22Rv1 (cell line): Measurements from ENCODE around the gene SFI1.
"Not testable (repeated sequence)": the region's sequence is repeated elsewhere in the genome, so short reads cannot be mapped to it uniquely, and the experiment has no call there.

Experiments
- H3K27ac ChIP-seq: fragments of 450-650 bp; 2 replicates; pipeline ENCODE4 v1.5.1; 2017
- ZFX ChIP-seq: fragments of 450-650 bp; IDR thresholded peaks from 2 replicates; pipeline ENCODE4 v1.6.1; 2017; ENCODE audit warnings: antibody characterized with exemption, borderline replicate concordance
- TF ChIP-seq, protein P1 (sequence below): fragments of 450-650 bp; IDR thresholded peaks from 2 replicates; pipeline ENCODE4 v1.5.1; 2017; ENCODE audit warnings: mild to moderate bottlenecking

SFI1 gene

DNA sequence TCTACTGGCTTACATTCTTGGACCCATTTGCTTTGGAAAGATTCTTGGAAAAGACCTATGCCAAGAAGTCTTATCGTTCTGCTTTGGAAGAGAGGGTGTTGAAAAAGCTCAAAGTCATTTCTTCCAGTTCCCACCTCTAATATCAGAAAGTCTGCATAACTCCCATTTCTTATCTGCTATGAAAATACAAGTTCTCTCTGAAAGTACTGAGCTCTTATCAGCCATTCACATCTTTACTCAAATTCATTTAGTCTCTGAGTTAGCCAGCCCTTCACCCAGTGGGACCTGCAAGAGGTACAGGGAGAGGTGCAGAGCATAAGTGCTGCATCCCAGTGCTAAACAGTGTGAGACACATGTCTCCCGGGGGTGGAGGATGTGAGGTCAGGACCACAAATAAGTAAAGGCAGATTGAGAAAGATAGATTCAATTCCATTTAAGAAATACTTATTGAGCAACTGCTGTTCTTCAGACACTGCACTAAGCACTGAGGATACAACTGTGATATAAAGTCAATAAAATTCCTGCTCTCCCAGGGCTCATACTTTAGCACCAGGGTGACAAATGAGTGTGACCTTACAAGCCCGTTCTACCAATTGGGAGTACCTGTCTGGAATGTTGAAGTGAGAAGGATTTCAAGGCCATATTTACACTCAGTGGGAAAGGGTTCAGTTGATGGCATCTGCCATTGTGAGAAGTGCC is 89.0 kb downstream of the SFI1 start:
- H3K27ac ChIP-seq: peak overlapping the region; percentile 60
- no peak for TF ChIP-seq ZFX
- TF ChIP-seq, protein P1, sequence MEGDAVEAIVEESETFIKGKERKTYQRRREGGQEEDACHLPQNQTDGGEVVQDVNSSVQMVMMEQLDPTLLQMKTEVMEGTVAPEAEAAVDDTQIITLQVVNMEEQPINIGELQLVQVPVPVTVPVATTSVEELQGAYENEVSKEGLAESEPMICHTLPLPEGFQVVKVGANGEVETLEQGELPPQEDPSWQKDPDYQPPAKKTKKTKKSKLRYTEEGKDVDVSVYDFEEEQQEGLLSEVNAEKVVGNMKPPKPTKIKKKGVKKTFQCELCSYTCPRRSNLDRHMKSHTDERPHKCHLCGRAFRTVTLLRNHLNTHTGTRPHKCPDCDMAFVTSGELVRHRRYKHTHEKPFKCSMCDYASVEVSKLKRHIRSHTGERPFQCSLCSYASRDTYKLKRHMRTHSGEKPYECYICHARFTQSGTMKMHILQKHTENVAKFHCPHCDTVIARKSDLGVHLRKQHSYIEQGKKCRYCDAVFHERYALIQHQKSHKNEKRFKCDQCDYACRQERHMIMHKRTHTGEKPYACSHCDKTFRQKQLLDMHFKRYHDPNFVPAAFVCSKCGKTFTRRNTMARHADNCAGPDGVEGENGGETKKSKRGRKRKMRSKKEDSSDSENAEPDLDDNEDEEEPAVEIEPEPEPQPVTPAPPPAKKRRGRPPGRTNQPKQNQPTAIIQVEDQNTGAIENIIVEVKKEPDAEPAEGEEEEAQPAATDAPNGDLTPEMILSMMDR: no peak

DNA sequence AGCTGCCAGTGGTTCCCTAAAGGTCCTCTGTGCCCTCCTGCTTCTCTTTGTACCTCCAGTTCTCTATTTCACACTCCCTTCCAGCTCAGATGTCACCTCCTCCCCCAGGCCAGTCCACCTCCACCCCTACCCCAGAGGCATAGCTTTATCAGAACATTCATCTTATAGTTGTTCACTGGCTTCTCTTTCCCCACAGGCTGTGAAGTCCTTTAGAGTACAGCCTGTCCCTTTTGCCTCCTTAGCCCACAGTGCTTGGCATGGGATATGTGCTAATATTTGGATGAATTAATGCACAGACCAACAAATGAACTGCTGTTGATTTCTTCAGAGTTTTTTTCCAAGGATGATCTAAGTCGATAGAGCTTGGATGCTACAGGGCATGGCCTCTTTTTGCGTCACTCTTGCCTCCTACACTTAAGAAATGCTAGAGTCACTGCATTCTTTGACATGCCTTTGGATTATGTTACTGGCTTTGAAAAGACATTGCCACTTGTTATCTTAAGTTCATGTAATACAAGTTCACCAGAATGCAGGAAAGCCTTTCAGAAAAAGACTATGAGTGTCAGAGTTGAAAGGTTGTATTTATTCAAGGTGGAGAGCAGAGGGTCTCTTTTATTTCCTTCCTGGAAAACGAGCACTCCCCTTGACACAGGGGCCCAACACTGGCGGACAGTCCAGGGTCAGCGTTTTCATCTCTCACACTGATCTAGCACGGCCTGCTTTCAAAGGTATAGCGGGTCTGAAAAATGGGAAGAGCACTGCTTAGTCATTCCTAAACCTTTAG is 90.0 kb downstream of the SFI1 start:
- TF ChIP-seq ZFX: no peak
- H3K27ac ChIP-seq: peak overlapping the region; percentile 60

DNA sequence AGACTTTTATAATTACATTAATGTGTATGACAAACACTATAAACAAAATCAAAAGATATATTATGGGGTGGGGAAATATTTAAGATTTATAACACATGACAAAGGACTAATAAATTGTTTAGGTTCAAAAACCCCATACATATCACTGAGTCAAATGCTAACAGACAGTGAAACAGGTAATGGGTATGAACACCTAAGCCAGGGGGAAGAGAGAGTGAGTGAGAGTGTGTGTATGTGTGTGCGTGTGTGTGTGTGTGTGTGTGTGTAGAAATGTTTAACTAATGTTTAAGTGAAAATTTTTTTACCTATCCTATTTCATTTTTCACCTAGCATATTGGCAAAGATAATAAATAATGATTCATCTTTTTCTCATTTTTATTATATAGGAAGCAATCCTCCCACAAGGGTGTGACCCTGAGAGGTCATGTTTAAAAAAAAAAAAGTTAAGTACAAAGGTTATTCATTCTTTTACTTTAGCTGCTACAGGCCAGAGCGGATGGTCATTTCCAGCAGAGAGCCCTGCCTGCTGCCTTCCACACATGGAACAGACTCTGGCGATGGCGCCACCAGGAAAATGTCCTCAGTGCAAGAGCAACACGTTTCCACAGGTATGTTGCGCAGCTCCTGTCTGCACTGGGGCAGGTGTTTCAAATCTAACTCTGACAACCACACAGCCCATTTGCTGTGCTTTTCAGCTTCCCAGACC is 92.8 kb downstream of the SFI1 start:
- no peak overlapping the region for H3K27ac ChIP-seq
- TF ChIP-seq ZFX: no peak
- TF ChIP-seq, protein P1: no peak

DNA sequence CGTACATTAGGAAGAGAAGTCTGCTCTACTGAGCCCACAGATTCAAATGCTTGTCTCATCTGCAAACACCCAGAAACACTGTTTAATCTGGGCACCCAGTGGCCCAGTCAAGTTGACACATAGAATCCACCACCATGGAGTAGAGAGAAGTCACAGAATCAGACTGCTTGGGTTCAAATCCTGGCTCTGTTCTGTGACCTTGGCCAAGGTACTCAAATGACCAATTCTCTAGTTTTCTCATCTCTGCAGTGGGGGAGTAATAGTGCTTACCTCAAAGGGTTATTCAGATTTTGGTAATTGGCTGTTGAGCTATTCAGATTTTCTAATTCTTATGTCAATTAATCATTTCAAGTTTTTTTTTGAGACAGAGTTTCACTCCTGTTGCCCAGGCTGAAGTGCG is 93.8 kb downstream of the SFI1 start:
- not testable (repeated sequence) for H3K27ac ChIP-seq

DNA sequence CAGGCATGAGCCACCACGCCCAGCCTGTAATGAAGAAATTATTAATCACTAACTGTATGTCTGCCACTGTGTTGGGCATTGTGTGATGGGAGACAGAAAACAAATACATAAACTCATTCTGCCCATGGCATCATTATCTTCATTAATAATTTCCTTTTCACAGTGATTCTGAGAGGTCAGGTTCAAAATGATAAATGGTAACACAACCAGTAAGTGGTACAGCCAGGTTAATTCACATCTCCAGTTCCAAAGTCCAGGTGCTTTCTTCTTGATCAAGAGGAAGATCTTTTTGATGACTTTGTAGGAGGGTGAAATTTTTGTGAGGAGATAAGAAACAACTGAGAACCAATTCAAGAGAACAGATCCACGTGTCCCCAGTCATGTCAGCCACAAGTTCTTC is 98.9 kb downstream of the SFI1 start:
- H3K27ac ChIP-seq: no peak overlapping the region
- no peak for TF ChIP-seq ZFX
- TF ChIP-seq, protein P1: no peak

DNA sequence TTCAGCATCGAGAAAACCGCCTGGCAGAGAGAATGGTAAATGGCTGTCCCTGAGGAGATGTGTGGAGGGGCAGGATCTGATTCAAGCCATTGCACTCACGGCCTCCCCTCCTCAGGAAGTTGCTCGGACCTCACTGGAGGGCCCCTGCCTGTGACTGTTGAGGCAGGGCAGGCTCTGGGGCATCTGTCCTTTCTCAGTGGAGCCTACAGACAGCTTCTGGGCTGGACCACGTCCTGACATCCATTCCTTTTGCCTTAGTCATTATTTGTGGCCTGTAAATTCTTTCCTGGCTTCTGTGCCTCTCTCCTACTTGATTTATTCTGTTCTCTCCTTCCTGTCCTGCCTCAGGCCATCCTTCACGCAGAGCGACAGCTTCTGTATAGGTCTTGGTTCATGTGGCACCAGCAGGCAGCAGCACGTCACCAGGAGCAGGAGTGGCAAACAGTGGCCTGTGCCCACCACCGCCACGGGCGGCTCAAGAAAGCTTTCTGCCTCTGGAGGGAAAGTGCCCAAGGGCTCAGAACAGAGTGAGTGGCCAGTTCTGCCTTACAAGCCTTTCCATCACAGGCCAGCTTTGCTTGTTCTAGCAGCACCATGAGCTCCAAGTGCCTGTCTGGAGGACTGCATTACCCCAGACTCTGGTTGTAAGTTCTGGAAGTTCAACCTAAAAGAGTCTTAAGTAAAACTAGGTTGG is 106.1 kb downstream of the SFI1 start:
- TF ChIP-seq, protein P1: no peak
- no peak for TF ChIP-seq ZFX
- H3K27ac ChIP-seq: no peak overlapping the region

DNA sequence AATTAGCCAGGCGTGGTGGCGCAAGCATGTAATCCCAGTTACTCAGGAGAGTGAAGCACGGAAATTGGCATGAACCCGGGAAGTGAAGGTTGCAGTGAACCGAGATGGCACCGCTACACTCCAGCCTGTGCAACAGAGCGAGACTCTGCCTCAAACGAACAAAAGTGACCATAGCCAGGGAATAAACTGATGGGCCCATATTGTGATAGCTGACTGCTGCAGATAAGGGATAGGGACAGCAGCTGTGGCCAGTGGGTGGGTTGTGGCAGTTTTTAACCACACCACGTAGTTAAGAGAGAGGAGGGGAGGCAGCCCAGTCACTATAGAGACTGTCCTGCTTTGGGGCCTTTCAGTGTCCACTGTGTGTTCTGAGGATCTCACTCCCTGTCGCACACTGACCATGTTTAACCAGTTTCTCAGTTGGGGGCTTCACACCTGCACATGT is 106.8 kb downstream of the SFI1 start:
- no peak overlapping the region for H3K27ac ChIP-seq
- TF ChIP-seq, protein P1: no peak
- no peak for TF ChIP-seq ZFX
